HG03575 (cell line): ENCODE measurements around the gene ABCC5.

Source experiments
- ATAC-seq: cut with Tn5 transposase; IDR thresholded peaks from one replicate; pipeline ENCODE4 v1.9.1; 2021; ENCODE audit not compliant: unreplicated experiment, insufficient number of reproducible peaks, low FRiP score; ENCODE audit errors: extremely low read depth

The ABCC5 gene

GRCh38 chr3:183875411-183875810, 142.3 kb downstream of the ABCC5 start:
- no peak for ATAC-seq

DNA sequence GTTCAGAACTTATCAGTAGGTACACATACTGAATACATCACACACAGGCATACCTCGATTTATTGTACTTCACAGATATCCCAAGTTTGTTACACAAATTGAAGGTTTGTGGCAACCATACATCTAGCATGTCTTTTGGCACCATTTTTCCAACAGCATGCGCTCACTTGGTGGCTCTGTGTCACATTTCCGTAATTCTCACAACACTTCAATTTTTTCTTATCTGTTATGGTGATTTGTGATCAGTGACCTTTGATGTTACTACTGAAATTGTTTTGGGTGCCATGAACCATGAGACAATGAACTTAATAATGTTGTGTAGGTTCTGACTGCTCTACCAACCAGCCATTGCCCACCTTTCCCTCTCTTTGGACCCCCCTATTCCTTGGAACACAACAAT, 143.8 kb downstream of the ABCC5 start:
- ATAC-seq = no peak

- no peak for ATAC-seq
These were observed 146.1 kb downstream of the ABCC5 start for GRCh38 chr3:183871541-183871940.

- no peak for ATAC-seq
These were observed 147.1 kb downstream of the ABCC5 start for GRCh38 chr3:183870563-183870962.
